CD4-positive, alpha-beta T cell (primary cell): Measurements from ENCODE around the gene GSTM5. TPM values are rescaled to one million over a fixed set of nuclear protein-coding genes. Genes with fewer than 3 reads are reported as not detected.
A peak's percentile ranks its signal among the peaks of the same experiment; 100 is the strongest.
"Not testable (repeated sequence)": the region's sequence is repeated elsewhere in the genome, so short reads cannot be mapped to it uniquely, and the experiment has no call there.

ENCODE experiments used
- ATAC-seq: fragments of 200-7000 bp; cut with Tn5 transposase; one replicate; pipeline ENCODE4 v1.10.0; 2022; ENCODE audit warnings: mild to moderate bottlenecking; ENCODE audit not compliant: poor library complexity
- CTCF ChIA-PET: fragments of 350-600 bp; sonication (Branson Sonifier 250); formaldehyde crosslinking; loops from one replicate; lab custom pipeline; 2021; ENCODE audit warnings: antibody characterized with exemption, inconsistent platforms; lab: Charles Lee
- POLR2A ChIA-PET: fragments of 350-600 bp; sonication (Branson Sonifier 250); formaldehyde crosslinking; loops from one replicate; lab custom pipeline; 2021; ENCODE audit warnings: antibody characterized with exemption, inconsistent platforms; lab: Charles Lee
- DNase-seq, 14 experiments: peaks; one replicate each; pipeline ENCODE4 v3.0.0-alpha.2; 2013 to 2020; ENCODE audit warnings: mixed read lengths in 2 of 14
- H3K27ac ChIP-seq, 2 donors: one replicate each; pipeline versions ENCODE4 v1.5.1 to v1.7.0; 2013; ENCODE audit warnings: low read length in 2 of 2, low read depth in 1 of 2, mild to moderate bottlenecking in 1 of 2
- H3K27me3 ChIP-seq, 2 experiments: 1 replicate in 1 of 2; 2 replicates in 1 of 2; pipeline versions ENCODE4 v1.6.1 to v1.7.0; 2013; ENCODE audit warnings: low read length in 2 of 2, control low read depth in 1 of 2, mild to moderate bottlenecking in 1 of 2, moderate library complexity in 1 of 2; ENCODE audit not compliant: insufficient read depth in 2 of 2, control insufficient read depth in 1 of 2
- H3K36me3 ChIP-seq: one replicate; pipeline ENCODE4 v1.6.1; 2013; ENCODE audit warnings: low read length, control low read depth; ENCODE audit not compliant: insufficient read depth
- H3K4me1 ChIP-seq: one replicate; pipeline ENCODE4 v1.6.1; 2013; ENCODE audit warnings: low read length, control low read depth; ENCODE audit not compliant: insufficient read depth
- H3K4me3 ChIP-seq: one replicate; pipeline ENCODE4 v1.5.1; 2013; ENCODE audit warnings: mild to moderate bottlenecking, low read length, moderate library complexity
- H3K9me3 ChIP-seq, 2 experiments: 1 replicate in 1 of 2; 2 replicates in 1 of 2; pipeline versions ENCODE4 v1.6.1 to v1.7.0; 2013; ENCODE audit warnings: low read length in 2 of 2, mild to moderate bottlenecking in 2 of 2, control low read depth in 1 of 2, moderate library complexity in 1 of 2; ENCODE audit not compliant: control insufficient read depth in 1 of 2, insufficient read depth in 1 of 2
- H3K27ac Mint-ChIP-seq: one replicate; pipeline ENCODE4 v1.8.0; 2020; ENCODE audit warnings: mixed read lengths
- H3K27me3 Mint-ChIP-seq: one replicate; pipeline ENCODE4 v1.8.0; 2021; ENCODE audit warnings: mixed read lengths
- H3K36me3 Mint-ChIP-seq: one replicate; pipeline ENCODE4 v1.8.0; 2021; ENCODE audit warnings: low read depth, mixed read lengths
- H3K4me1 Mint-ChIP-seq: one replicate; pipeline ENCODE4 v1.8.0; 2021; ENCODE audit warnings: low read depth, mixed read lengths
- H3K4me3 Mint-ChIP-seq: one replicate; pipeline ENCODE4 v1.8.0; 2020; ENCODE audit warnings: mild to moderate bottlenecking, mixed read lengths
- H3K9me3 Mint-ChIP-seq: one replicate; pipeline ENCODE4 v1.8.0; 2020; ENCODE audit warnings: mixed read lengths
- intact Hi-C, 2 experiments: fragments of 100-400 bp; cut with DNase I in 1 of 2; cut with micrococcal nuclease in 1 of 2; formaldehyde crosslinking; loops; one replicate each; pipeline versions ENCODE4 v1.15.1 to v1.9.0; 2023 to 2025; cut with DNase I, micrococcal nuclease
- total RNA-seq, 174 experiments: library from RNA in 2 of 174; stranded (reverse) in 2 of 174; gene quantifications; one replicate each; pipeline ENCODE4 v1.2.3 and lab custom pipeline; 2021 to 2026
- TF ChIP-seq, protein P1 (sequence below): fragments of 200-600 bp; IDR thresholded peaks from one replicate; pipeline ENCODE4 v1.8.0; 2022; ENCODE audit warnings: antibody characterized with exemption, mild to moderate bottlenecking

GSTM5 gene
- total RNA-seq, 2 experiments from 2014 or later, result 0.20 to 0.36 TPM

DNA sequence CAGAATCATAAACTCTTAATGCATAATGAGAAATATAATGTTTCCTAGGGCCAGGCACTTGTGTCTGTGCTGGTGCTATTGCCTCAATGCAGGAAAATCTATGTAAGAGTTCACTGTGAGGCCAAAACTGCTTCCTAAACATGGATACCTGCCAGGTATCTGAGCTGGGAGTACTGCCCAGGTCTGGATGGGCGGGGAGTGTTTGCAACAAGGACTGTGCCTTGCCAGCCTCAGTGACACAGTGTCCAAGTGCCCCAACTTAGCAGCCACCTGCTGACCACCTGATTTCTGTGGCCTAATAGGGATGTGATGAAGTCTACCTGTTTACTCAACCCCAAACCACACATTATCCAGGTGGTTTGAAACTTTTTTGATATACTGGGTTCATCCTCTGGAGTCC, 26.7 kb upstream of the GSTM5 start:
- H3K27ac Mint-ChIP-seq, H3K4me1 ChIP-seq, H3K4me3 Mint-ChIP-seq, H3K9me3 ChIP-seq, H3K4me3 ChIP-seq, H3K27me3 ChIP-seq, H3K9me3 Mint-ChIP-seq, CTCF ChIA-PET, H3K36me3 ChIP-seq, H3K27ac ChIP-seq, POLR2A ChIA-PET, ATAC-seq, H3K27me3 Mint-ChIP-seq, DNase-seq: not testable (repeated sequence)
- Mint-ChIP-seq H3K4me1 (peaks cover 23% of the 10 kb centered on the region), H3K36me3 (peaks cover 17% of the 10 kb centered on the region)
- intact Hi-C loops, result loop anchor here (5.0 kb wide), 3 partner anchors 43 to 297 kb away; partner anchors contain the start of gene AHCYL1 (in 1 of the 2)

DNA sequence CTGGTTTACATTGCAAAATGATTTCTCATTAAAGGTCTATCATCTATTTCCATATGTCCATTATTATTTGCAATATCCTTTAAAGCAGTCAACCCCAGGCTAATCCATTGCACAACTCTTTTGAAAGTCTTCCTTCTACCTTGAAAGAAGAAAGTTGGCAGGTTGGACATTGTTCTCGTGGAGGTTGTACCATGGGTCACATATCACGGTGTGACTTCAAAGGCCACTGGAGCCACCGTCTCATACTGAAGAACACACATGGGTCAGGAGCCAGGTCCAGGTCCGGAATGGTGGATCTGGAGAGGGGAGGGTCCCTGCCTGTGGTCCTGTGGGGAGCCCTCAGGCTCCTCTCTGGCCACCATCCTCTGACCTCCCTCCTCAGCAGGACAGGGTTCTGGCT, 26.2 kb upstream of the GSTM5 start:
- H3K27ac Mint-ChIP-seq, H3K4me3 ChIP-seq, H3K9me3 ChIP-seq, POLR2A ChIA-PET, H3K27me3 ChIP-seq, CTCF ChIA-PET, H3K27me3 Mint-ChIP-seq, H3K9me3 Mint-ChIP-seq, H3K36me3 ChIP-seq, H3K4me1 ChIP-seq, H3K4me3 Mint-ChIP-seq, DNase-seq, ATAC-seq, H3K27ac ChIP-seq: not testable (repeated sequence)
- Mint-ChIP-seq H3K4me1 (peaks cover 23% of the 10 kb centered on the region), H3K36me3 (peaks cover 21% of the 10 kb centered on the region)
- intact Hi-C loops, result loop anchor here (2.0 to 5.0 kb wide), 4 partner anchors 44 to 296 kb away; partner anchors contain the start of gene AHCYL1 (in 1 of the 2)

DNA sequence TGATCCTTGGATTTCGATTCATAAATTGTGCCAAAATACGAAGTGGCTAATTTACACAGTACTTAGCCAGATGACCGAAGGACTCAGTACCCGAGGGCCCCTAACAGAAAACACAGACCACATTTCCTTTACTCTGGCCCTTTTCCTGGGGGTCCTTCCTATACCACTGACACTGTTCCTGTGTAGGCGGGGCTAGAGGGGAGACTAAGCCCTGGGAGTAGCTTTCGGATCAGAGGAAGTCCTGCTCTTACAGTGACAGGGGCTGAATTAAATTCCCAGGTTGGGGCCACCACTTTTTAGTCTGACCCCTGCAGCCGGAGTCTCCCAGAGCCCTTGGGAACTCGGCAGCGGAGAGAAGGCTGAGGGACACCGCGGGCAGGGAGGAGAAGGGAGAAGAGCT, 24.9 kb upstream of the GSTM5 start:
- CTCF ChIA-PET, H3K27ac ChIP-seq, H3K4me1 ChIP-seq, ATAC-seq, H3K9me3 Mint-ChIP-seq, H3K9me3 ChIP-seq, H3K27me3 Mint-ChIP-seq, H3K36me3 ChIP-seq, H3K27me3 ChIP-seq: not testable (repeated sequence)
- peak overlapping the region; percentile 86 for H3K27ac Mint-ChIP-seq
- intact Hi-C loops, result loop anchor here (2.0 to 5.0 kb wide), 4 partner anchors 45 to 295 kb away; partner anchors contain the start of gene AHCYL1 (in 1 of the 2)
- H3K4me3 ChIP-seq, result peak overlapping the region; percentile 67
- peak in 1 of 14 experiments; percentile 0 for DNase-seq
- peak overlapping the region; percentile 95 for H3K4me3 Mint-ChIP-seq
- peaks cover 27% of the 10 kb centered on the region for H3K36me3 Mint-ChIP-seq
- POLR2A ChIA-PET, result interaction anchor here (0.8 to 2.3 kb wide), 14 partner anchors 17 to 645 kb away, joined by 3 to 28 read pairs (median 4); partner anchors contain the start of genes AHCYL1, ATXN7L2, GNAI3 and GSTM2
- peaks cover 23% of the 10 kb centered on the region for H3K4me1 Mint-ChIP-seq

DNA sequence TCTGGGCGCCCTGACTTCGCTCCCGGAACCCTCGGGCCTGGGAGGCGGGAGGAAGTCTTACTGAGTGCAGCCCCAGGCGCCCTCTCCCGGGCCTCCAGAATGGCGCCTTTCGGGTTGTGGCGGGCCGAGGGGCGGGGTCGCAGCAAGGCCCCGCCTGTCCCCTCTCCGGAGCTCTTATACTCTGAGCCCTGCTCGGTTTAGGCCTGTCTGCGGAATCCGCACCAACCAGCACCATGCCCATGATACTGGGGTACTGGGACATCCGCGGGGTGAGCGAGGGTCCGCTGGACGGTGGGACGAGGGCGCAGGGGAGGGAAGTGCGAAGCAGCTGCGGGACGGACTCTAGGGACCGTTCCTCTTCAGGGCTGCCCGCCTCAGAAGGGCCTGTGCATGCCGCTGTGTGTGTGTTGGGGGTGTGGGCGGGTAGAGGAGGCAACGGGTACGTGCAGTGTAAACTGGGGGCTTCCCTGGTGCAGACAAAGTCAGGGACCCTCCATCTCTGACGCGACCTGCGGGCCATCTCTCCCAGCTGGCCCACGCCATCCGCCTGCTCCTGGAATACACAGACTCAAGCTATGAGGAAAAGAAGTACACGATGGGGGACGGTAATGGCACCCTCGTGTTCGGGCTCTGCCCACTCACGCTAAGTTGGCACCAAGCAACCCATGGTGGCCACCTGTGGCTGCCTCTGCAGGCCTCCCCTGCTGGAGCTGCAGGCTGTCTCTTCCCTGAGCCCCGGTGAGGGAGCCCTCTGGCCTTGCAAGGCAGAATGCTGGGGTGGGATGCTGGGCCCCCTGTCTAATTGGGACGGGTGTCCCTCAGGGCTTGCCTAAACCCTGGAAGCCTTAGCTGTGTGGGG, 24.2 kb upstream of the GSTM5 start, which contains the start of gene GSTM1:
Gene GSTM1 (plus strand): TSS at position 177 of the 859 bp plus-strand sequence. CDS start 57 bp downstream, at position 234.
- Histone ChIP-seq H3K4me1 (no peaks in the 10 kb centered on the region), H3K27me3 (no peaks in the 10 kb centered on the region), H3K27ac (no peak within 1 kb of the TSS), H3K36me3 (no peaks in the 10 kb centered on the region), H3K4me3 (peak within 1 kb of the TSS; percentile 67), H3K9me3 (no peaks in the 10 kb centered on the region)
- Mint-ChIP-seq H3K4me3 (peak within 1 kb of the TSS; percentile 95), H3K4me1 (peaks cover 23% of the 10 kb centered on the region), H3K36me3 (peaks cover 33% of the 10 kb centered on the region), H3K27me3 (no peaks in the 10 kb centered on the region), H3K9me3 (no peaks in the 10 kb centered on the region), H3K27ac (peak within 1 kb of the TSS; percentile 86)
- ChIA-PET CTCF (no interaction called here), POLR2A (interaction anchor here (0.8 to 2.3 kb wide), 16 partner anchors 18 to 651 kb away, joined by 3 to 28 read pairs (median 5); partner anchors contain the start of genes AHCYL1, ATXN7L2, GNAI3 and GSTM2)
- ATAC-seq (peak; percentile 99), DNase-seq (peak in 9 of 14 experiments; percentile 59 to 87 (median 79))
- TF ChIP-seq, protein P1, sequence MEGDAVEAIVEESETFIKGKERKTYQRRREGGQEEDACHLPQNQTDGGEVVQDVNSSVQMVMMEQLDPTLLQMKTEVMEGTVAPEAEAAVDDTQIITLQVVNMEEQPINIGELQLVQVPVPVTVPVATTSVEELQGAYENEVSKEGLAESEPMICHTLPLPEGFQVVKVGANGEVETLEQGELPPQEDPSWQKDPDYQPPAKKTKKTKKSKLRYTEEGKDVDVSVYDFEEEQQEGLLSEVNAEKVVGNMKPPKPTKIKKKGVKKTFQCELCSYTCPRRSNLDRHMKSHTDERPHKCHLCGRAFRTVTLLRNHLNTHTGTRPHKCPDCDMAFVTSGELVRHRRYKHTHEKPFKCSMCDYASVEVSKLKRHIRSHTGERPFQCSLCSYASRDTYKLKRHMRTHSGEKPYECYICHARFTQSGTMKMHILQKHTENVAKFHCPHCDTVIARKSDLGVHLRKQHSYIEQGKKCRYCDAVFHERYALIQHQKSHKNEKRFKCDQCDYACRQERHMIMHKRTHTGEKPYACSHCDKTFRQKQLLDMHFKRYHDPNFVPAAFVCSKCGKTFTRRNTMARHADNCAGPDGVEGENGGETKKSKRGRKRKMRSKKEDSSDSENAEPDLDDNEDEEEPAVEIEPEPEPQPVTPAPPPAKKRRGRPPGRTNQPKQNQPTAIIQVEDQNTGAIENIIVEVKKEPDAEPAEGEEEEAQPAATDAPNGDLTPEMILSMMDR, result peak; percentile 63
- intact Hi-C loops, result loop anchor here (2.0 to 5.0 kb wide), 5 partner anchors 46 to 294 kb away; partner anchors contain the start of gene AHCYL1 (in 1 of the 2)
